ENCODE results near the gene FOXQ1. TPM values are rescaled to one million over a fixed set of nuclear protein-coding genes. Genes with fewer than 3 reads are reported as not detected.
A peak's percentile ranks its signal among the peaks of the same experiment; 100 is the strongest.

The FOXQ1 gene
- total RNA-seq, 1 donor from 2014 or later: not detected

GRCh38 chr6:1290086-1290485 lies 21.8 kb upstream of the FOXQ1 start:
- DNase-seq (ENCODE audit: low read depth in 2 of 2): no peak

DNA sequence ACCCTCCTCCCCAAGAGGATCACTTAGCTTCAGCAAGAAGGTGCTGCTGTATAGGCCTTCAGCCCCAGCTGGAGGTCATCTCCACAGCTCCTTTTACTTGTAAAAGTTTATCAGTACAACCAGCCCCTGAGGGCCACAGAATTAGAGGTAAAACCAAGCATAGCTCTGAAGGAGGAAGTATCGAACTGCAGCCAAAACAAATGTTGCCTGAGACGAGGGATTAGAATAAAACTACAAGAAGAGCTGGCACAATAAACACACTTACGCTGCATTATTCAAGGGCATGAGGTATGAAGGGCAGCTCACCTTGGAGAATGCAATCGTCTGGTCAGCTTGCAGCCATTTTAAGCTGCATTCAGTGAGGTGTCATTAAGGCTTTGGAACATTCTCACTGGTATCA lies 21.1 kb upstream of the FOXQ1 start:
- no peak for DNase-seq (ENCODE audit: low read depth in 2 of 2)

DNA sequence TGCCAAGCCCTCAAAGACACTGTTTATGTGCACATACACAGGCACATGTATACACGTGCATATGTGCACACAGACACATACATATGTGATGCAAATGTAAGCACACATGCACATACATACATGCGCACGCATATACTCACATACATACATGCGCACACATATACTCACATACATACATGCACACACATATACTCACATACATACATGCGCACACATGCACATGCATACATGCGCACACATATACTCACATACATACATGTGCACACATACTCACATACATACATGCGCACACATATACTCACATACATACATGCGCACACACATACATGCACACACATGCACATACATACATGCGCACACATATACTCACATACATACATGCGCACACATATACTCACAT lies 20.5 kb upstream of the FOXQ1 start:
- no peak for DNase-seq (ENCODE audit: low read depth in 2 of 2)

DNA sequence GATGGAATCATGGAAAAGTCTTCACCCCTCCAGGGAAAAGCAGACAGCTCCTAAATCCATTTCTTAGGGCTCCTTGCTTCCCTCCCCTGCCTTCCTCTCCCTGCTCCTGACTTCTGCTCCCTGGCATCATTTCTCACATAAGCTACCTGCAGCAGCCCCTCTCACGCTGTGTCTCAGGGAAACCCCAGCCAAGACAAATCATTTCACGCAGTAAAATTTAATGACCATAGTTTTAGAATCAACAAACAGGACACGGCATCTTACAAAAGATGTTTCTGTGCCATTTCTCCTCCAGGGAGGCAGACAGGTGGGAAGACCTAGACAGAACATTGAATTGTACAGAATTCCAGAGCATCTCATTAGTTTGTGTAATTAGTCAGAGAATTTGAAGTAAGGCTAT lies 16.5 kb upstream of the FOXQ1 start:
- DNase-seq (ENCODE audit: low read depth in 2 of 2): no peak

- DNase-seq (ENCODE audit: low read depth in 2 of 2): no peak
Observed at GRCh38 chr6:1296079-1296478, 15.8 kb upstream of the FOXQ1 start.

- no peak for DNase-seq (ENCODE audit: low read depth in 2 of 2)
Observed at GRCh38 chr6:1296542-1296941, 15.4 kb upstream of the FOXQ1 start.

GRCh38 chr6:1297746-1298145 lies 14.2 kb upstream of the FOXQ1 start:
- no peak for DNase-seq (ENCODE audit: low read depth in 2 of 2)

DNA sequence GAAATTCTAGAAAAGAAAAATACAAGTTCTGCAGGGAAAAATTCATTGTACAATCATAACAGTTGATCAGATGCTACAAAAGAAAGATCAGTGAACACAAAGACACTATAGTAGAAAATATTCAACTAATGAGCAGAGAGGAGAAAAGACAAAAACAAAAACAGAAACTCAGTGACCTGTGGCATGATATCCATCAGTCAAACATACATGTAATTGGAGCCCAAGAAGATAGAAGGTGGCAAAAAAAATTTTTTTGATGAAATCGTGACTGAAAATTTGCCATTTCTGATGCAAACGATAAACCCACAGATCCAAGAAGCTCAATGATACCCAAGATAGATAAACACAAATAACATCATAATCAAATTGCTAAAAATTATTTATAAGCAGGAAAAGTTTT lies 13.1 kb upstream of the FOXQ1 start:
- DNase-seq (ENCODE audit: low read depth in 2 of 2): no peak

- no peak for DNase-seq (ENCODE audit: low read depth in 2 of 2)
Observed at GRCh38 chr6:1306133-1306532, 5.8 kb upstream of the FOXQ1 start.

DNA sequence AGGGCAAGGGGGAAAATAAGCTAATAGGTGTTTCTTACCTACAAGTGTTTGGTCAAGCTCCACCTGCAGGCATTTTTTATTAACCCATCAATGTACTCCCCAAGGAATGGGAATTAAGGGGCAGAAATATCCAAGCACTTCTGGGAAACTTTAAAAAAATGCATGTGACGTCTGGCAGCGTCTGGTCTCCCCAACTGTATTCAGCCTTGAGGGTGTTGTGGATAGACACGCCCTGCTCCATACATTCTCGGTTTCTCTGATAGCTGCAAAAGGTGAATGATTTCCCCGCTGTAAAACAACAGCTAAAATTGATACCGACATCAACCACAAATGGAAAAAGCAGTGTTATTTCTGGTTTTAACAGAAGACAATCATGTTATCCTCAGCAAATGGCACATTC lies 2.5 kb upstream of the FOXQ1 start:
- DNase-seq (ENCODE audit: low read depth in 2 of 2): no peak

- DNase-seq (ENCODE audit: low read depth in 2 of 2): no peak
Observed at GRCh38 chr6:1310628-1311399, 1.1 kb upstream of the FOXQ1 start.

- peak in 1 of 2 donors; percentile 5 for DNase-seq (ENCODE audit: low read depth in 2 of 2)
Observed at GRCh38 chr6:1312203-1312472, 240 bp downstream of the FOXQ1 start.

DNA sequence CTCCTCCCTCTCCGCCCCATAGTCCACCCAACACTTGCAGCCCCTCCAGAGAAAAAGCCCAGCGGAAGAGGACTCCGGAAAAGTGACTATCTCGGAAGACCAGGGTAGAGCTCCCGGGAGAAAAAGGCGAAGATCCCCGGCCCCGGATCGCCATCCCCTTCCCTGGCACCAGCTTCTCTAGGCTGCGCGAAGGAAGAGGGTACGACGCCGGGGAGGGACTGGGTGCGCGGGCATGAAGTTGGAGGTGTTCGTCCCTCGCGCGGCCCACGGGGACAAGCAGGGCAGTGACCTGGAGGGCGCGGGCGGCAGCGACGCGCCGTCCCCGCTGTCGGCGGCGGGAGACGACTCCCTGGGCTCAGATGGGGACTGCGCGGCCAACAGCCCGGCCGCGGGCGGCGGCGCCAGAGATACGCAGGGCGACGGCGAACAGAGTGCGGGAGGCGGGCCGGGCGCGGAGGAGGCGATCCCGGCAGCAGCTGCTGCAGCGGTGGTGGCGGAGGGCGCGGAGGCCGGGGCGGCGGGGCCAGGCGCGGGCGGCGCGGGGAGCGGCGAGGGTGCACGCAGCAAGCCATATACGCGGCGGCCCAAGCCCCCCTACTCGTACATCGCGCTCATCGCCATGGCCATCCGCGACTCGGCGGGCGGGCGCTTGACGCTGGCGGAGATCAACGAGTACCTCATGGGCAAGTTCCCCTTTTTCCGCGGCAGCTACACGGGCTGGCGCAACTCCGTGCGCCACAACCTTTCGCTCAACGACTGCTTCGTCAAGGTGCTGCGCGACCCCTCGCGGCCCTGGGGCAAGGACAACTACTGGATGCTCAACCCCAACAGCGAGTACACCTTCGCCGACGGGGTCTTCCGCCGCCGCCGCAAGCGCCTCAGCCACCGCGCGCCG lies 822 bp downstream of the FOXQ1 start:
- peak in 1 of 2 donors; percentile 21 for DNase-seq (ENCODE audit: low read depth in 2 of 2)

DNA sequence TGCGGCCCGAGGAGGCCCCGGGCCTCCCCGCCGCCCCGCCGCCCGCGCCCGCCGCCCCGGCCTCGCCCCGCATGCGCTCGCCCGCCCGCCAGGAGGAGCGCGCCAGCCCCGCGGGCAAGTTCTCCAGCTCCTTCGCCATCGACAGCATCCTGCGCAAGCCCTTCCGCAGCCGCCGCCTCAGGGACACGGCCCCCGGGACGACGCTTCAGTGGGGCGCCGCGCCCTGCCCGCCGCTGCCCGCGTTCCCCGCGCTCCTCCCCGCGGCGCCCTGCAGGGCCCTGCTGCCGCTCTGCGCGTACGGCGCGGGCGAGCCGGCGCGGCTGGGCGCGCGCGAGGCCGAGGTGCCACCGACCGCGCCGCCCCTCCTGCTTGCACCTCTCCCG lies 1.5 kb downstream of the FOXQ1 start:
- no peak for DNase-seq (ENCODE audit: low read depth in 2 of 2)

DNA sequence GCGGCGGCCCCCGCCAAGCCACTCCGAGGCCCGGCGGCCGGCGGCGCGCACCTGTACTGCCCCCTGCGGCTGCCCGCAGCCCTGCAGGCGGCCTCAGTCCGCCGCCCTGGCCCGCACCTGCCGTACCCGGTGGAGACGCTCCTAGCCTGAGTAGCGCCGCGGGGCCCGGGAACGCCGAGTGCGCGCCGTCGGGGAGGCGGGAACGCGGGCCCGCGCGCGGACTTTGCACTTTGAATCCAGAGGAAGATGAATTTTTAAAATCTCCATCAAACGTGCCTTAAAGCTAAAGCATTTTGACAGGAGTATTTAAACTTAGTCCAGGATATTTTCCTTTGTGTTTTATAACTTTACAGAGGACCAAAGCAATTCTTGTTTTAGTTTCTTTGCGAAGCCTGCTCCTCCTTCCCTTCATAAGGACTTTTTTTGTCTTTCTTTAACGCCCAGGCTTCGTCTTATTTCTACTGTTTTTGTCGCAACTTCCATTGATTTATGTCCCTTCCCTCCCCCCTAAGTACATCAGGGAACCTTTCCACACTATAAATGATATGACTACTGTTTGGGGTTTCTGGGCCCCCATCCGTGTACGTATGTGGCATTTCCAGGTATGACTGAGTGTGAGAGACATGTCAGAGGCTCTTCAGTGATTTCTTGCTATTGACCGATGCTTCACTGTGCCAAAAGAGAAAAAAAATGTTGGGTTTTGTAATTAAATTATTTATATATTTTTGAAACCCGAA lies 2.0 kb downstream of the FOXQ1 start:
- DNase-seq (ENCODE audit: low read depth in 2 of 2): peak in 1 of 2 donors; percentile 23

GRCh38 chr6:1314617-1315016 lies 2.7 kb downstream of the FOXQ1 start:
- DNase-seq (ENCODE audit: low read depth in 2 of 2): no peak

- no peak for DNase-seq (ENCODE audit: low read depth in 2 of 2)
Observed at GRCh38 chr6:1315201-1315559, 3.3 kb downstream of the FOXQ1 start.

GRCh38 chr6:1315560-1316386 lies 3.9 kb downstream of the FOXQ1 start:
- DNase-seq (ENCODE audit: low read depth in 2 of 2): no peak

GRCh38 chr6:1316489-1316971 lies 4.6 kb downstream of the FOXQ1 start:
- peak in 1 of 2 donors; percentile 15 for DNase-seq (ENCODE audit: low read depth in 2 of 2)

- DNase-seq (ENCODE audit: low read depth in 2 of 2): no peak
Observed at GRCh38 chr6:1317302-1317815, 5.5 kb downstream of the FOXQ1 start.

DNA sequence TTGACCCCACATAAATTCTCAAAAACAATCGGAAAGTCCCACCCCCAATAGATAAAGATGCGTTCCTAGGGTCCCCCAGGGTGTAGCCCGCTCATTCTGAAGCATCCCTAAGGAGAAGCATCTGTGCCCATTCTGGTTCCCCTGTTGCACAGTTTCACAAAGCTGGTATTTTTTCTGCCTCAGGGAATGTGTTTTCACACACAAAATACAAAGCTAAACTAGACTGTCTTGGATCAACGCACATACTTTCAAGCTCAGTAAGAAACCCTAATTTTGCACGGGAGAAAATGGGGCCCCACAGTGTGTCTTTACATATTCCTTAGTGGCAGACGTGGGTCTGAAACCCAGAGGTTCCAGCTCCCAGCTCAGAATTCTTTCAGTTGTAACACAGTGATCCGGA lies 6.1 kb downstream of the FOXQ1 start:
- DNase-seq (ENCODE audit: low read depth in 2 of 2): no peak
